ENCODE measurements around the gene PCTP. TPM values are rescaled to one million over a fixed set of nuclear protein-coding genes. Genes with fewer than 3 reads are reported as not detected.

PCTP gene
- total and polyA plus RNA-seq, 9 of the 15 experiments (the other 6 are each of a cell fraction or from before 2014, with no cell fraction given), result 10.9 to 62.3 (median 41.2) TPM

DNA sequence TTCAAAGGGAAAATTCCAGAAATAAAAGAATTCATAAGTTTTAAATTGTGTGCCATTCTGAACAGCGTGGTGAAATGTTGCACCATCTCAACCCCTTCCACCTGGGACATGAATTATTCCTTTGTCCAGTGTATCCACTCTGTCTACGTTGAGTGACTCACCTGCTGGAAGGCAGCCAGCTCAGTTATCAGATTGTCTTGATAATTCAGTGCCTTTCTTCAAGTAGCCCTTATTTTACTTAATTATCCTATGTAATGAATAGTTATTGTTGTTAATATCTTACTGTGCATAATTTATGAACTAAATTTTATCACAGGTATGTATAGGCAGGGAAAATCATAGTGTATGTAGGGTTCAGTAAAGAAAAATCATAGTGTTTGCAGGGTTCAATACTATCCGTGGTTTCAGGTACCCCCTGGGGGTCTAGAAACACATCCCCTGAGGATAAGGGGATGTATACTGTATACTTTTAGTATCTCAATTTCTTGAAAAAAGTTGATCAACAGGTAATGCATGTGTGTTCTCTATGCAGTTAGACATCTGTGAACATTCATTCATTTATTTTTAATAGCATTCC lies 7.7 kb upstream of the PCTP start (continued):
- TF ChIP-seq ZNF583 (CRISPR knock-in tag; IDR thresholded peaks at IDR 0.05) (no peak), CBX3 (IDR thresholded peaks at IDR 0.05; ENCODE audit: borderline replicate concordance in 1 of 2, low read length in 2 of 2) (no peak), DPF2 (IDR thresholded peaks at IDR 0.05) (peak; percentile 85), HDGF (IDR thresholded peaks at IDR 0.05) (no peak), ZNF79 (CRISPR knock-in tag; IDR thresholded peaks at IDR 0.05; ENCODE audit: low read depth) (no peak), MAFK (IDR thresholded peaks at IDR 0.05; ENCODE audit: low read length) (no peak), KAT2B (IDR thresholded peaks at IDR 0.05; ENCODE audit: low read depth, low read length) (no peak), NFIC (IDR thresholded peaks at IDR 0.05) (peak; percentile 94), MED1 (CRISPR knock-in tag; IDR thresholded peaks at IDR 0.05; ENCODE audit: borderline replicate concordance) (no peak), MYC (IDR thresholded peaks at IDR 0.05; ENCODE audit: low read depth, low read length) (no peak), MYC (CRISPR knock-in tag; IDR thresholded peaks at IDR 0.05; ENCODE audit: borderline replicate concordance, low read depth) (no peak), RCOR1 (IDR thresholded peaks at IDR 0.05; ENCODE audit: borderline replicate concordance in 1 of 2, low read depth in 2 of 2, low read length in 2 of 2) (no peak), SMAD2 (IDR thresholded peaks at IDR 0.05; ENCODE audit: low read depth, low read length) (no peak), JUN (IDR thresholded peaks at IDR 0.05; ENCODE audit: borderline replicate concordance, low read depth, low read length) (peak; percentile 83), JUN (CRISPR knock-in tag; IDR thresholded peaks at IDR 0.05; ENCODE audit: borderline replicate concordance) (no peak), POLR2A (conservative IDR thresholded peaks at IDR 0.05) (no peak), EP400 (IDR thresholded peaks at IDR 0.05) (no peak), SMAD3 (CRISPR knock-in tag; conservative IDR thresholded peaks at IDR 0.05) (no peak), TBP (optimal IDR thresholded peaks at IDR 0.05; ENCODE audit: low read depth, low read length) (no peak), GTF2A2 (tag; IDR thresholded peaks at IDR 0.05) (no peak), TARDBP (IDR thresholded peaks at IDR 0.05) (no peak), MAZ (CRISPR knock-in tag; conservative IDR thresholded peaks at IDR 0.05 in 1 of 2, IDR thresholded peaks at IDR 0.05 in 1 of 2) (no peak)
- TF ChIP-seq, protein P1, sequence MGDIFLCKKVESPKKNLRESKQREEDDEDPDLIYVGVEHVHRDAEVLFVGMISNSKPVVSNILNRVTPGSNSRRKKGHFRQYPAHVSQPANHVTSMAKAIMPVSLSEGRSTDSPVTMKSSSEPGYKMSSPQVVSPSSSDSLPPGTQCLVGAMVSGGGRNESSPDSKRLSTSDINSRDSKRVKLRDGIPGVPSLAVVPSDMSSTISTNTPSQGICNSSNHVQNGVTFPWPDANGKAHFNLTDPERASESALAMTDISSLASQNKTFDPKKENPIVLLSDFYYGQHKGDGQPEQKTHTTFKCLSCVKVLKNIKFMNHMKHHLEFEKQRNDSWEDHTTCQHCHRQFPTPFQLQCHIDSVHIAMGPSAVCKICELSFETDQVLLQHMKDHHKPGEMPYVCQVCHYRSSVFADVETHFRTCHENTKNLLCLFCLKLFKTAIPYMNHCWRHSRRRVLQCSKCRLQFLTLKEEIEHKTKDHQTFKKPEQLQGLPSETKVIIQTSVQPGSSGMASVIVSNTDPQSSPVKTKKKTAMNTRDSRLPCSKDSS (IDR thresholded peaks at IDR 0.05; ENCODE audit: low read depth, partially characterized antibody), result no peak
- TF ChIP-seq, protein P2, sequence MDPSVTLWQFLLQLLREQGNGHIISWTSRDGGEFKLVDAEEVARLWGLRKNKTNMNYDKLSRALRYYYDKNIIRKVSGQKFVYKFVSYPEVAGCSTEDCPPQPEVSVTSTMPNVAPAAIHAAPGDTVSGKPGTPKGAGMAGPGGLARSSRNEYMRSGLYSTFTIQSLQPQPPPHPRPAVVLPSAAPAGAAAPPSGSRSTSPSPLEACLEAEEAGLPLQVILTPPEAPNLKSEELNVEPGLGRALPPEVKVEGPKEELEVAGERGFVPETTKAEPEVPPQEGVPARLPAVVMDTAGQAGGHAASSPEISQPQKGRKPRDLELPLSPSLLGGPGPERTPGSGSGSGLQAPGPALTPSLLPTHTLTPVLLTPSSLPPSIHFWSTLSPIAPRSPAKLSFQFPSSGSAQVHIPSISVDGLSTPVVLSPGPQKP (CRISPR knock-in tag; IDR thresholded peaks at IDR 0.05), result no peak
- TF ChIP-seq, protein P3, sequence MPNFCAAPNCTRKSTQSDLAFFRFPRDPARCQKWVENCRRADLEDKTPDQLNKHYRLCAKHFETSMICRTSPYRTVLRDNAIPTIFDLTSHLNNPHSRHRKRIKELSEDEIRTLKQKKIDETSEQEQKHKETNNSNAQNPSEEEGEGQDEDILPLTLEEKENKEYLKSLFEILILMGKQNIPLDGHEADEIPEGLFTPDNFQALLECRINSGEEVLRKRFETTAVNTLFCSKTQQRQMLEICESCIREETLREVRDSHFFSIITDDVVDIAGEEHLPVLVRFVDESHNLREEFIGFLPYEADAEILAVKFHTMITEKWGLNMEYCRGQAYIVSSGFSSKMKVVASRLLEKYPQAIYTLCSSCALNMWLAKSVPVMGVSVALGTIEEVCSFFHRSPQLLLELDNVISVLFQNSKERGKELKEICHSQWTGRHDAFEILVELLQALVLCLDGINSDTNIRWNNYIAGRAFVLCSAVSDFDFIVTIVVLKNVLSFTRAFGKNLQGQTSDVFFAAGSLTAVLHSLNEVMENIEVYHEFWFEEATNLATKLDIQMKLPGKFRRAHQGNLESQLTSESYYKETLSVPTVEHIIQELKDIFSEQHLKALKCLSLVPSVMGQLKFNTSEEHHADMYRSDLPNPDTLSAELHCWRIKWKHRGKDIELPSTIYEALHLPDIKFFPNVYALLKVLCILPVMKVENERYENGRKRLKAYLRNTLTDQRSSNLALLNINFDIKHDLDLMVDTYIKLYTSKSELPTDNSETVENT (CRISPR knock-in tag; IDR thresholded peaks at IDR 0.05), result no peak
- TF ChIP-seq, protein P4, sequence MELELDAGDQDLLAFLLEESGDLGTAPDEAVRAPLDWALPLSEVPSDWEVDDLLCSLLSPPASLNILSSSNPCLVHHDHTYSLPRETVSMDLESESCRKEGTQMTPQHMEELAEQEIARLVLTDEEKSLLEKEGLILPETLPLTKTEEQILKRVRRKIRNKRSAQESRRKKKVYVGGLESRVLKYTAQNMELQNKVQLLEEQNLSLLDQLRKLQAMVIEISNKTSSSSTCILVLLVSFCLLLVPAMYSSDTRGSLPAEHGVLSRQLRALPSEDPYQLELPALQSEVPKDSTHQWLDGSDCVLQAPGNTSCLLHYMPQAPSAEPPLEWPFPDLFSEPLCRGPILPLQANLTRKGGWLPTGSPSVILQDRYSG (tag; conservative IDR thresholded peaks at IDR 0.05; ENCODE audit: low read depth), result no peak
